GM21723 (cell line): ENCODE results near the gene RAI14.
"Not testable (repeated sequence)": the region's sequence is repeated elsewhere in the genome, so short reads cannot be mapped to it uniquely, and the experiment has no call there.

ENCODE experiments used
- ATAC-seq: cut with Tn5 transposase; IDR thresholded peaks from one replicate; pipeline ENCODE4 v1.9.1; 2021; ENCODE audit warnings: mild to moderate bottlenecking, moderate library complexity; ENCODE audit not compliant: unreplicated experiment

The RAI14 gene

DNA sequence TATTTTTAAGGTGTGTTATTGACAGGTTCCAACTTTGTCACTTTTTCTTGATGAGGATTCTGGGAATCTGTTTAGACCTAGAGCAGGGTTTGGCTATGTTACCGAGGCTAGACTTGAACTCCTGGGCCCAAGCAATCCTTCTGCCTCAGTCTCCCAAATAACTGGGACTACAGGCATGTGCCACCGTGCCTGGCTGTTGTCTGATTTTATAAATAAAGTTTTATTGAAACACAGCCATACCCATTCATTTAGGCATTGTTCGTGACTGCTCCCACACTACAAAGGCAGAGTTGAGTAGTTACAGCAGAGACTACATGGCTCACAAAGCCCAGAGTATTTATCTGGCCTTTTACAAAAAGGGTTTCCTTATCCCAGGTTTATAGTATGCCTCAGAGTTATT lies 102.4 kb downstream of the RAI14 start:
- ATAC-seq: no peak

DNA sequence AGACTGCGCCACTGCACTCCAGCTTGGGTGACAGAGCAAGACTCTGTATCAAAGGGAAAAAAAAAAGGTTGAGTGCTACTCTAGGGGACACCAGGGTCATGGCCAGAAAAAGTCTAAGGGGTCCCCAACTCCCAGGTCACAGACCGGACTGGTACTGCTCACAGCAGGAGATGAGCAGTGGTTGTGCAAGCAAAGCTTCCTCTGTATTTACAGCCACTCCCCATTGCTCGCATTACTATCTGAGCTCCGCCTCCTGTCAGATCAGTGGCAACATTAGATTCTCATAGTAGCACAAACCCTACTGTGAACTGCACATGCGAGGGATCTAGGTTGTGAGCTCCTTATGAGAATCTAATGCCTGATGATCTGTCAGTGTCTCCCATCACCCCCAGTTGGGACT lies 103.1 kb downstream of the RAI14 start:
- ATAC-seq: not testable (repeated sequence)

DNA sequence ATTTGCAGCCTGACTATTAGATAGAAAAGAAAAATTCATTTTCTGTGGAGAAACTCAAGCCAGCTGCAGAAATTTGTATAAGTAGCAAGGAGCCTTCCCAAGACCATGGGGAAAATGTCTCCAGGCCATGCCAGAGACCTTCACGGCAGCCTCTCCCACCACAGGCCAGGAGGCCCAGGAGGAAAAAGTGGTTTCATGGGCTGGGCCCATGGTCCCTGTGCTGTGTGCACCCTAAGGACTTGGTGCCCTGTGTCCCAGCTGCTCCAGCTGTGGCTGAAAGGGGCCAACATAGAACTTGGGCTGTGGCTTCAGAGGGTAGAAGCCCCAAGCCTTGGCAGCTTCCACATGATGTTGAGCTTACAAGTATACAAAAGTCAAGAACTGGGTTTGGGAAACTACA lies 109.5 kb downstream of the RAI14 start:
- ATAC-seq: no peak

DNA sequence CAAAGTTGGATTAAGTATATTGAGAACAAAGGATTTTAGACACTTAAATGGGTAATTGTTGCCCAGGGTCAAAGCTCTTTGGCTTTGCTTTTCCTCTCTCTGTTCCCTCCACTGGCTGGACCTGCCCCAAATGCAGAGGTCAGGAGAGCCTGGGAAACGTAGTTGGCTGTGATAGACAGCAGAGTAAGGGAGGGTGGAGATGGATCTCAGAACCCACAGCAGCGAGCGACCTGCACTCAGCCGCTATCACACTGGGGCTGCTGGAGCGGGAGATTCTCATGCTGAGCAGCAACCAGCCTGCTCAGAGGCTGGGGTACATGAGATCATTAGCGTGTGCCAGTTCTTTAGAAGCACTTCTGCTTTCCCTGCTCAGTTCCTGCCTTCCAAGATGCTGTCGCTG lies 111.1 kb downstream of the RAI14 start:
- no peak for ATAC-seq

GRCh38 chr5:34770486-34770885 lies 114.4 kb downstream of the RAI14 start:
- no peak for ATAC-seq

GRCh38 chr5:34771076-34771475 lies 114.9 kb downstream of the RAI14 start:
- ATAC-seq: no peak

DNA sequence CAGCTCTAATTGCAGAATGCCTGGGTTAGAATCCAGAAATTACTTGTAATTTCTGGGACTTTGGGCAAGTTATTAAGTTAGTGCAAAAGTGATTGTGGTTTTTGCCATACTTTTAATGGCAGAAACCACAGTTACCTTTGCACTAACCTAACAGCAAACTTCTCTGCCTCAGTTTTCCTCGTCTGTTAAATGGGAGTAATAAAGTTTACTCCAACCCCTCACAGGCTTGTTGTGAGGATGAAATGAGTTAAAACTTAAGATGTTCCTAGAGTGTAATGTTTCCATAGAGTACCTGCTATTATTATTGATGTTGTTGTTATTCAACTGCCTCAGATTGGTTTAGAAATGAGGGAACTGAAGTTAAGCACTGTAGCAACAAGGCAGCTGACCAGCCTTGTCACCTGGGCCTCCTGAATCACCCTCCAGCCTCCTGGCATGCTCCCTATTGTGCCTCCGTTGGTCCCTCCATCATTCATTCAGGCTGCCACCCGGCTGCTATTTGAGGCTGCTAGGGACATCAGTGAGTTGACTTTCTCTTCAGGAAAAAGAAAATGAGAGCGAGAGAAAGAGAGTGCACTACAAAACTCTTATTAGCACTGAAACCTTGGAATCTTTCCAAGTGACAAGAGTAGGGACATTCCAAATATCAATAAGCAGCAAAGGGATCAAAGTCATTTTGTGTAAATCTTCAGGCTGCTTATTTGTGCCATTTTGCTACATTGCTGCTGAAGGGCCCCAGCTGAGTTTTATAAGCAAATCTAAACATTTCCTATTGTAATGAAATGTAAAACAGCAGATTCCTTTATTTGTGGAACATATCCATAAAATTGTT lies 116.4 kb downstream of the RAI14 start:
- ATAC-seq: no peak

GRCh38 chr5:34774139-34774538 lies 118.0 kb downstream of the RAI14 start:
- no peak for ATAC-seq

GRCh38 chr5:34774678-34775077 lies 118.5 kb downstream of the RAI14 start:
- not testable (repeated sequence) for ATAC-seq

DNA sequence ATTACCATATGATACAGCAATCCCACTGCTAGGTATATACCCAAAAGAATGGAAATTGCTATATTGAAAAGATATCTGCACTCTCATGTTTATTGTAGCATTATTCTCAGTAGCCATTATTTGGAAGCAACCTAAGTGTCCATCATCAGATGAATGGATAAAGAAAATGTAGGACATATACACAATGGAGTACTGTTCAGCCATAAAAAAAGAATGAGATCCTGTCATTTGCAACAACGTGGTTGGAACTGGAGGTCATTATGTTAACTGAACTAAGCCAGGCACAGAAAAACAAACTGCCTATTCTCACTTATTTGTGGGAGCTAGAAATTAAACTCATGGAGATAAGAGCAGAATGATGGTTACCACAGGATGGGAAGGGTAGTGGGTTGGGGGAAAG lies 119.8 kb downstream of the RAI14 start:
- ATAC-seq: no peak

DNA sequence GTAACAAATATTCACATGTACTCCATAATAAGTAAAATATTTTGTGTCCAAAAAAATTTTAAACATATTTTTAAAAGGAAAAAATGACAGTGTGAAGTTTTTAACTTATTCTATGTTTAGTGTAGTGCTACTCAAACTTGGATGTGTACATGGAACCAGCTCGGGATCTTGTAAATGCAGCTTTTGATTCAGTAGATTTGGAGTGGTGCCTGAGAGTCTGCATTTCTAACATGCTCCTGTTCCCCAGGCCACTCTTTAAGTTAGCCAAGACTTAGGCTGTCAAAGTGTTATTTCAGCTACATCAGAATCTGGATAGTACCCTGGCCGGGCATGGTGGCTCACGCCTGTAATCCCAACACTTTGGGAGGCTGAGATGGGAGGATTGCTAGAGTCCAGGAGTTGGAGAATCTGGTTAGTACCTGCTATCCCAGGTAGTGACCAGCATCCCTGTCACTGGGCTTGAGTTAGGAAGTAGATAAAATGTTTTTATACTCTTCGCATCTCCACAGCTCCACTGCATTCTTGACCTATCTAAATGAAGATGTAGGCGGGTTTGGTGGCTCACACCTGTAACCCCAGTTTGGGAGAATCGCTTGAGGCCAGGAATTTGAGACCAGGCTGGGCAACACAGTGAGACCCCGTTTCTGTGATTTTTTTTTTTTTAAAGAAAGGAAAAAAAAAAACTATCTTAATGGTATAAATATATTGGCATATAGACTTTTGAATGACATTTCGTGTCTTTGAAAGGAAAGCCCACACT lies 122.1 kb downstream of the RAI14 start:
- ATAC-seq: no peak

- not testable (repeated sequence) for ATAC-seq
Observed at GRCh38 chr5:34783892-34784291, 127.8 kb downstream of the RAI14 start.

DNA sequence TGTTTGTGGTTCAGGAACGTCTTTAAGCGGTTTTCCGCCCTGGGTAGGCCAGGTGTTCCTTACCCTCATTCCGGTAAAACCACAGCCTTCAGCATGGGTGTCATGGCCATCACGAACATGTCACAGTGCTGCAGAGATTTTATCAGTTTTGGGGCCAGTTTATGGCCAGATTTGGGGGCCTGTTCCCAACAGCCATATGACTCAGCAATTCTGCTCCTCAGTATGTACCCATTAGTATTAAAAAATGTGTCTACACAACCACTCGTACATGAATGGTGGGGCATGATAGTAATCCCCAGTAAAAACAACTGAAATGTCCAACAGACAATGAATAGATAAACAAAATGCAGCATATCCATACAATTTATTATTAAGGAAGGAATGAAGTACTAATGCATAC lies 130.9 kb downstream of the RAI14 start:
- no peak for ATAC-seq

DNA sequence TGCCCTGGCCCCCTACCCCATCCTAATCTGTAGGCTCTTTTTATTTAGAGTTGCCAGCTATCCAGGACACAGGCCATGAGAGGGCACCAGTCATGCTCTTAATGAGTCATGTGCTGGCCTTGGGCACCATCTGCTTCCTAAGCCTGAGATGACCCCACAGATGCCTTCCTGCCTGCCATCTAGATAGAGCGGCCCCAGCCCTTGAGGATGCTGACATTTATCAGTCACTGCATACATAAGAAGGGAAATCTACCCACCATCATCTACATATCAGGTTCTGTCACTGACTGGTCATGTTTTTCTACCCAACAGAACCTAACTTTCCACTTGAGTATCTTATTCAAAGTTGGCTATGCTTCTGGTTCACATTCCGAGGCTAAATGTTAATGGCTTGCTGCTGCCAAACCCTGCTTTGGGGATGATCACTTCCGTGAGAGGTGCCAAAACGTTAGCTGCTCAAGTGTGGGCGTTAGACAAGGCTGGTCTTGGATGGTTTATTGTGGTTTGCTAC lies 132.9 kb downstream of the RAI14 start:
- no peak for ATAC-seq

- ATAC-seq: no peak
Observed at GRCh38 chr5:34789639-34790038, 133.5 kb downstream of the RAI14 start.

GRCh38 chr5:34790069-34790468 lies 133.9 kb downstream of the RAI14 start:
- no peak for ATAC-seq

- no peak for ATAC-seq
Observed at GRCh38 chr5:34791761-34792244, 135.7 kb downstream of the RAI14 start.

DNA sequence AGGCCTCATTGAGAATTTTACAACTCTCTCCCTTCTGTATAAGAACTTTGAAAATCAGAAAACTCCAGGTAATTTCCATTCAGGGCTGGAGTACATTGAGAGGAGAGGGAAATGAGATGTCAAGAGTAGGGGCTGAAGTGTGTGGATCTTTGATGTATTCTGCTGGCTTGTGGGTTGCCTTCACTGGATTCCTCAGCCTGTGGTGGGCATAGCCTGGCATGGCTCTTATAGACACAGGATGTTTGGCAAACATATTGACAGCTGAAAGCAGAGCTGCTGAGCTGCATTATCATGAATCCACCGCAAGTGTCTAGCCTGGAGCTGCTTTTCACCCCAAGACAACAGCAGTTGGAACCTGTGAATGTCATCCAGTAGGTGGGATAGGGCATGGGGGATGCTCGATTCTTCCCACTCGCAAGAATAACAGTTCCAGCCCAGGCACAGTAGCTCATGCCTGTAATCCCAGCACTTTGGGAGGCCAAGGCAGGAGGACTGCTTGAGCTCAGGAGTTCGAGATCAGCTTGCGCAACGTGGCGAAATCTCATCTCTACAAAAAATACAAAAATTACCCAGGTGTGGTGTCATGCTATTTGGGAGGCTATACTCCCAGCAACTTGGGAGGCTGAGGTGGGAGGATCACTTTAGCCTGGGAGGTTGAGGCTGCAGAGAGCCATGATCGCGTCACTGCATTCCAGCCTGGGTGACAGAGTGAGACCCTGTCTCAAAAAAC lies 146.9 kb downstream of the RAI14 start:
- ATAC-seq: no peak

GRCh38 chr5:34803974-34804732 lies 148.0 kb downstream of the RAI14 start:
- no peak for ATAC-seq

DNA sequence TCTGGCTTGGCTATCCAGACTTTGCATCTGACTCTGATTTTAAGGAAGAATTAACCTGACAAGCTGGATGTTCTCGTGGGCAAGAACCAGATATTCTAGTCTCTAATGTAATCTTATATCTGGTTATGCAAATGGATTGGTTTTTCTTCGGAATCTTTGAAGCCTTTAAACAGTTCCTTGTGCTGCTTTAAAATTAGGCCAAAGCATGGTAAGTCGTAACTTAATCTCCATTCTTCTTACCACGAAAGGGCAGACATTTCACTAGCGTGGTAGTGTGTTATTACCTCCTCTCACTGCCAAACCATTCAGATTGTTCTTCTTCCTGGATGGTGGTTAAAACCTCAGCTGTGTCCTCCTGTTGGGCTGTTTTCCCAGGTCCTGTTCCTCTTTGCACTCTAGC lies 148.8 kb downstream of the RAI14 start:
- no peak for ATAC-seq
